GM19468 (cell line): ENCODE measurements around the gene ST3GAL3.
A peak's percentile ranks its signal among the peaks of the same experiment; 100 is the strongest.

ENCODE experiments used
- ATAC-seq: cut with Tn5 transposase; IDR thresholded peaks from one replicate; pipeline ENCODE4 v1.9.1; 2021; ENCODE audit warnings: mild to moderate bottlenecking, moderate library complexity, moderate number of reproducible peaks; ENCODE audit not compliant: unreplicated experiment; ENCODE audit errors: extremely low read depth

Gene ST3GAL3

GRCh38 chr1:43970911-43971310 is 263.6 kb downstream of the ST3GAL3 start:
- ATAC-seq: no peak

- ATAC-seq: no peak
These were observed 264.1 kb downstream of the ST3GAL3 start for GRCh38 chr1:43971336-43971980.

- ATAC-seq: no peak
These were observed 266.7 kb downstream of the ST3GAL3 start for GRCh38 chr1:43973981-43974442.

- ATAC-seq: peak; percentile 51
These were observed 267.3 kb downstream of the ST3GAL3 start, which contains the start of gene ATP6V0B for GRCh38 chr1:43974443-43975248. TSS of gene ATP6V0B (plus strand) at chr1:43974960. CDS start at chr1:43975041, 81 bp downstream.

GRCh38 chr1:43975249-43975961 is 268.1 kb downstream of the ST3GAL3 start:
- ATAC-seq: no peak

GRCh38 chr1:43976045-43976444 is 268.7 kb downstream of the ST3GAL3 start:
- ATAC-seq: no peak

GRCh38 chr1:43976890-43977289 is 269.6 kb downstream of the ST3GAL3 start:
- no peak for ATAC-seq

- ATAC-seq: no peak
These were observed 270.3 kb downstream of the ST3GAL3 start for GRCh38 chr1:43977376-43978263.

GRCh38 chr1:43978264-43978550 is 270.9 kb downstream of the ST3GAL3 start:
- no peak for ATAC-seq

- ATAC-seq: no peak
These were observed 271.4 kb downstream of the ST3GAL3 start, which contains the start of gene B4GALT2 for GRCh38 chr1:43978551-43979260. TSS of gene B4GALT2 (plus strand) at chr1:43979210. CDS start at chr1:43981161, 1,951 bp downstream.

- ATAC-seq: no peak
These were observed 271.9 kb downstream of the ST3GAL3 start for GRCh38 chr1:43979261-43979527.

- no peak for ATAC-seq
These were observed 272.4 kb downstream of the ST3GAL3 start for GRCh38 chr1:43979528-43980254.

GRCh38 chr1:43980255-43981134 is 273.2 kb downstream of the ST3GAL3 start:
- no peak for ATAC-seq
